Tibial nerve (tissue), 4 donors: ENCODE data around the gene MS4A10. TPM values are rescaled to one million over a fixed set of nuclear protein-coding genes. Genes with fewer than 3 reads are reported as not detected.
A peak's percentile ranks its signal among the peaks of the same experiment; 100 is the strongest.

Experiments used
- DNase-seq, 2 donors: peaks; one replicate each; pipeline ENCODE4 v3.0.0-alpha.2; 2019; ENCODE audit warnings: low spot score in 2 of 2
- H3K27ac ChIP-seq, 4 donors: fragments of 200-600 bp; sonication (generic) in 3 of 4; one replicate each; pipeline ENCODE4 v1.5.1; 2017 to 2019; ENCODE audit warnings: mild to moderate bottlenecking in 1 of 4
- H3K27me3 ChIP-seq, 2 donors: fragments of 200-600 bp; sonication (generic) in 1 of 2; one replicate each; pipeline versions ENCODE4 v1.5.1 to v1.6.0; 2017 to 2019
- H3K36me3 ChIP-seq, 3 donors: fragments of 200-600 bp; sonication (generic); one replicate each; pipeline ENCODE4 v1.5.1; 2018 to 2019
- H3K4me1 ChIP-seq, 4 donors: fragments of 200-600 bp; sonication (generic) in 3 of 4; one replicate each; pipeline ENCODE4 v1.5.1; 2017 to 2019
- H3K4me3 ChIP-seq, 4 donors: fragments of 200-600 bp; sonication (generic) in 3 of 4; one replicate each; pipeline ENCODE4 v1.5.1; 2017 to 2019; ENCODE audit warnings: mild to moderate bottlenecking in 1 of 4, moderate library complexity in 1 of 4
- H3K9me3 ChIP-seq, 4 donors: fragments of 200-600 bp; sonication (generic) in 3 of 4; one replicate each; pipeline ENCODE4 v1.5.1; 2017 to 2019
- CTCF ChIP-seq, 5 experiments: fragments of 200-600 bp in 3 of 5; fragments of 450-650 bp in 2 of 5; sonication (generic) in 3 of 5; IDR thresholded peaks; one replicate each; pipeline ENCODE4 v1.5.1; 2016 to 2019; ENCODE audit warnings: antibody characterized with exemption in 5 of 5, mild to moderate bottlenecking in 3 of 5, moderate library complexity in 2 of 5
- EP300 ChIP-seq, 2 donors: sonication (generic); formaldehyde crosslinking; IDR thresholded peaks; one replicate each; pipeline ENCODE4 v1.6.1; 2017; ENCODE audit warnings: antibody characterized with exemption in 2 of 2, mild to moderate bottlenecking in 1 of 2
- POLR2A ChIP-seq, 2 donors: fragments of 450-650 bp; IDR thresholded peaks; one replicate each; pipeline ENCODE4 v1.6.1; 2017; ENCODE audit warnings: antibody characterized with exemption in 2 of 2, mild to moderate bottlenecking in 2 of 2, moderate library complexity in 2 of 2
- WGBS, 2 donors: methylation state at CpG; one replicate each; pipeline ENCODE4 v1.1.5; 2018; 5-methylcytosine and 5-hydroxymethylcytosine counted together
- total RNA-seq, 4 donors: library from RNA; depleted of rRNA; stranded (reverse); fragments of >200 nt; gene quantifications; one replicate each; pipeline ENCODE4 v1.1.0, GENCODE V29; 2016

MS4A10 gene
- total RNA-seq, 4 donors from 2014 or later: not detected

DNA sequence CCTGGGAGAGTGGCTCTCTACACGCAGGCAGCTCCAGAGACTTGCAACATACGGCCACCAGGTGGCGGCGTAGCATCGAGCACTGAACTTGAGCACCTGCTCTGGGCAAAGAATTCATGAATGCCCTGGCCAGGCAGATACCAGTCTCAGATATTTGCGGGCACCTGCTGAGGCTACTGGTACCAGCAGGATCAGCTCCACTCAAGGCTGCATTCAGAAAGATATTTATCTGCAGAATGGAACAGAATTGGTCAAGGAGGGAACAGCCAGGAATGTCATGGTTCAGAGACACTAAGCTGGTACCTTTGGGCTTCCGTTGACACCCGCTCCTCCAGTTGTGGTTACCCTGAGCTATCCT lies 46.0 kb downstream of the MS4A10 start:
- no peak overlapping the region for H3K27ac ChIP-seq
- no peaks in the 10 kb centered on the region for H3K27me3 ChIP-seq
- no peaks in the 10 kb centered on the region for H3K9me3 ChIP-seq
- peak; percentile 80 to 89 for DNase-seq
- 17 to 42% methylated on average over 3 to 8 of the region's 8 CpGs for WGBS, 2 donors
- H3K4me3 ChIP-seq: no peak overlapping the region
- no peaks in the 10 kb centered on the region for H3K36me3 ChIP-seq
- TF ChIP-seq CTCF (IDR thresholded peaks at IDR 0.05) (peak; percentile 83 to 96 (median 92)), EP300 (IDR thresholded peaks at IDR 0.05) (peak in 1 of 2 donors; percentile 26), POLR2A (IDR thresholded peaks at IDR 0.05) (no peak)
- H3K4me1 ChIP-seq: no peaks in the 10 kb centered on the region

GRCh38 chr11:60831501-60832079 lies 46.5 kb downstream of the MS4A10 start:
- H3K4me1 ChIP-seq: no peaks in the 10 kb centered on the region
- no peak overlapping the region for H3K27ac ChIP-seq
- no peak for TF ChIP-seq EP300 (IDR thresholded peaks at IDR 0.05)
- TF ChIP-seq POLR2A (IDR thresholded peaks at IDR 0.05): no peak
- no peak for TF ChIP-seq CTCF (IDR thresholded peaks at IDR 0.05)
- no peaks in the 10 kb centered on the region for H3K9me3 ChIP-seq
- no peaks in the 10 kb centered on the region for H3K36me3 ChIP-seq
- no peaks in the 10 kb centered on the region for H3K27me3 ChIP-seq
- H3K4me3 ChIP-seq: no peak overlapping the region
- DNase-seq: no peak
- 48 to 50% methylated on average over 7 of the region's 7 CpGs for WGBS, 2 donors

DNA sequence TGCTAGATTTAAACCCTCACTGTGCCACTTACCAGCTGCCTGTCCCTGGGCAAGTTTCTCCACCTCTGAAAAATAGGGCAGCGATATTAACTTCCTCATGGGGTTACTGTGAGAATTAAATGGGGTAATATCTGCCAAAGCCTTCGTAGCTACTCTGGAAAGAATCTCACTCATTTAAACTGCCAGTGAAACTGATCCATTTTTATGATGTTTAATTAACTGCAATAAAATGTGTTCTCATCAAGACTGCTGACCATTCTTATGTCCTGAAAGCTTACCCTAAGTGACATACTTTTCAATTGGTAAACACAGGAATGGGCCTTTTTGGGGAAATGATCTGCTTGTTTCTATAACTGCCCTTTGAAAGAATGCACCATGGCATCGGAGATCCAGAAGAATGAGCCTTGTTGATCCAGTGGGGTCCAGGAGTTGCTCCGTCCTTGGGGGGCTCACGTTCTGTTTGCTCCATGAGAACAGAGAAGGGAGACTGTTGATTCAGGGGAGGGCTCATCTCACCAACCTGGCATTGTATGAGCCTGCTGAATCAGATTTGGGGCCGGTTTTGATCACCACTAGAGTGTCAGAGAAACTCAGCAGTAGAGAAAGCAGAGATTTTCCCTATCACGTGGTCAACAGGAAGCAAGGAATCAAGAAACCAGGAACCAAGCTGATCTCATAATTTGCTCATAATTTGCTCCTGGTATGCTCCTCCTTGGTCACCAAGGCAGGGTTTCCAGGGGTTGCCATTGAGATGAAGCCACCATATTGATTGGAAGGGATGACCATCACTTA lies 49.8 kb downstream of the MS4A10 start:
- WGBS, 2 donors: 53 to 54% methylated on average over 7 of the region's 7 CpGs
- Histone ChIP-seq H3K27me3 (no peaks in the 10 kb centered on the region), H3K36me3 (no peaks in the 10 kb centered on the region), H3K4me3 (no peak overlapping the region), H3K4me1 (peaks cover 0 to 8% (median 0%) of the 10 kb centered on the region in 4 donors), H3K9me3 (no peaks in the 10 kb centered on the region), H3K27ac (no peak overlapping the region)
- DNase-seq: no peak
- no peak for TF ChIP-seq EP300 (IDR thresholded peaks at IDR 0.05)
- no peak for TF ChIP-seq POLR2A (IDR thresholded peaks at IDR 0.05)
- TF ChIP-seq CTCF (IDR thresholded peaks at IDR 0.05): no peak

- DNase-seq: no peak
- H3K4me1 ChIP-seq: peaks cover 0 to 14% (median 1%) of the 10 kb centered on the region in 4 donors
- H3K36me3 ChIP-seq: no peaks in the 10 kb centered on the region
- WGBS, 2 donors: 67 to 86% methylated on average over 3 of the region's 3 CpGs
- H3K9me3 ChIP-seq: no peaks in the 10 kb centered on the region
- no peaks in the 10 kb centered on the region for H3K27me3 ChIP-seq
- no peak overlapping the region for H3K4me3 ChIP-seq
- TF ChIP-seq CTCF (IDR thresholded peaks at IDR 0.05) (no peak), EP300 (IDR thresholded peaks at IDR 0.05) (peak in 1 of 2 donors; percentile 24)
- H3K27ac ChIP-seq: no peak overlapping the region
These were observed 50.4 kb downstream of the MS4A10 start for GRCh38 chr11:60835534-60835846.

- H3K27me3 ChIP-seq: no peaks in the 10 kb centered on the region
- H3K4me1 ChIP-seq: peaks cover 0 to 25% (median 10%) of the 10 kb centered on the region in 4 donors
- no peaks in the 10 kb centered on the region for H3K9me3 ChIP-seq
- no peak for DNase-seq
- TF ChIP-seq POLR2A (IDR thresholded peaks at IDR 0.05) (no peak), CTCF (IDR thresholded peaks at IDR 0.05) (no peak), EP300 (IDR thresholded peaks at IDR 0.05) (no peak)
- 76 to 82% methylated on average over 8 to 9 of the region's 9 CpGs for WGBS, 2 donors
- no peak overlapping the region for H3K4me3 ChIP-seq
- H3K27ac ChIP-seq: no peak overlapping the region
- H3K36me3 ChIP-seq: no peaks in the 10 kb centered on the region
These were observed 51.9 kb downstream of the MS4A10 start for GRCh38 chr11:60836866-60837515.
